NCI-H226 (cell line): ENCODE data around the gene NPNT.

ENCODE experiments used
- DNase-seq: peaks from one replicate; pipeline ENCODE4 v3.0.0-alpha.2; 2015

The NPNT gene

GRCh38 chr4:105971036-105971435 is 75.8 kb downstream of the NPNT start:
- no peak for DNase-seq

GRCh38 chr4:105972946-105973621 is 77.8 kb downstream of the NPNT start:
- no peak for DNase-seq

- no peak for DNase-seq
Measured at GRCh38 chr4:105976915-105977314, 81.6 kb downstream of the NPNT start.

- DNase-seq, result peak; percentile 28
Measured at GRCh38 chr4:105978684-105979296, 83.5 kb downstream of the NPNT start.

GRCh38 chr4:105979506-105979905 is 84.2 kb downstream of the NPNT start:
- no peak for DNase-seq

GRCh38 chr4:105988671-105989070 is 93.4 kb downstream of the NPNT start:
- DNase-seq, result no peak

GRCh38 chr4:105989485-105990242 is 94.4 kb downstream of the NPNT start:
- DNase-seq, result peak; percentile 43

GRCh38 chr4:105990933-105991332 is 95.7 kb downstream of the NPNT start:
- peak; percentile 50 for DNase-seq

- DNase-seq, result no peak
Measured at GRCh38 chr4:105991726-105992125, 96.5 kb downstream of the NPNT start.

GRCh38 chr4:105992641-105993305 is 97.5 kb downstream of the NPNT start:
- peak; percentile 24 for DNase-seq

- no peak for DNase-seq
Measured at GRCh38 chr4:105994061-105994460, 98.8 kb downstream of the NPNT start.

- no peak for DNase-seq
Measured at GRCh38 chr4:105994841-105995501, 99.7 kb downstream of the NPNT start.

GRCh38 chr4:105996845-105997244 is 101.6 kb downstream of the NPNT start:
- no peak for DNase-seq

GRCh38 chr4:105998171-105999063 is 103.1 kb downstream of the NPNT start:
- no peak for DNase-seq

GRCh38 chr4:106002994-106003393 is 107.7 kb downstream of the NPNT start:
- DNase-seq, result no peak

GRCh38 chr4:106010761-106011160 is 115.5 kb downstream of the NPNT start:
- no peak for DNase-seq

GRCh38 chr4:106011387-106011786 is 116.1 kb downstream of the NPNT start:
- DNase-seq, result no peak

GRCh38 chr4:106017975-106018374 is 122.7 kb downstream of the NPNT start:
- no peak for DNase-seq

GRCh38 chr4:106019771-106020170 is 124.5 kb downstream of the NPNT start:
- DNase-seq, result peak; percentile 69
